ENCODE data around the gene SLC66A2.

Gene SLC66A2

DNA sequence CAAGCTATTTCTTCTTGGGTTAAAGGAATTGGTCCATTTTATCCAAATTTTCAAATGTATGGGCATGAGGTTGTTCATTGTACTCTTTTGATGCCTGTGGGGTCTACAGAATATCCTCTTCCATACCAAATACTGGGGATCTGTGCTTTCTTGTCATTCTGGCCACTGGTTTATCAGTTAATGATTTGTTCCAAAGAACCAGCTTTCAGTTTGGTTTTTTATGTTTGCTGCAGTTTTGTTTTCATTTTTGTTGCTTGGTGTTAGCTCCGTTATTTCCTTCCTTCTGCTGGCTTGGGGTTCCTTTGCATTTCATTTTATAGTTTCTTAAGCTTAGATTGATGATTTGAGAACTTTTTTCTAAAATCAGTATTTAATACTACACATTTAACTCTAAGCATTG lies 45.5 kb downstream of the SLC66A2 start:
- Mint-ChIP-seq H3K27ac (peak overlapping the region; percentile 86), H3K4me3 (peak overlapping the region; percentile 47), H3K36me3 (ENCODE audit: low read depth) (peaks cover 42% of the 10 kb centered on the region), H3K9me3 (peaks cover 20% of the 10 kb centered on the region), H3K27me3 (ENCODE audit: low read depth) (no peaks in the 10 kb centered on the region), H3K4me1 (ENCODE audit: low read depth) (peaks cover 13% of the 10 kb centered on the region)
- DNase-seq (ENCODE audit: low spot score), result no peak

DNA sequence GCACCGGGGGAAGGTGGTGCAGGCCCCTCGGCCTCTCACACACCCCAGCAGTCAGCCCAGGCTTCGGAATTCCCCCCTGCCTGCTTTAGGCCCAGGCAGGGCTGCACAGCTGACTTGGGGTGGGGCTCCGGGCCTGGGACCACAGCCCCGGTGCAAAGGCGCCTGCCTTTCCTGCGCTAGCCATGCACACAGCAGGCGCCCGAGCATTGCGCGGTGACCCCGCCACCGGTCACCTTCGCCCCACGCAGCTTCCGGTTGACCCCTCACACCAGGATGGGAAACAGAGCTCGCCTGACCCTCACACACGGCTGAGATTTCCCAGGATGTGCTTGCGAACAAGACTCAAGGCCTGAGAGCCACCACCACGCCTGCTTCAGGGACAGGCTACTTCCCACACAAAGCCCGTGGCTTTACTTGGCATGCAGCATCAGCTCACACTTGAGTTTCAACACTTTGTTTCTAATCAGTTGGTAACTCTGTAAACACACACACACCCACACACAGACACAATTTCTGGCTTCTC lies 46.0 kb downstream of the SLC66A2 start:
- Mint-ChIP-seq H3K27me3 (ENCODE audit: low read depth) (no peaks in the 10 kb centered on the region), H3K4me1 (ENCODE audit: low read depth) (peaks cover 10% of the 10 kb centered on the region), H3K4me3 (peak overlapping the region; percentile 47), H3K27ac (peak overlapping the region; percentile 86), H3K9me3 (peaks cover 19% of the 10 kb centered on the region), H3K36me3 (ENCODE audit: low read depth) (peaks cover 38% of the 10 kb centered on the region)
- peak; percentile 60 for DNase-seq (ENCODE audit: low spot score)

DNA sequence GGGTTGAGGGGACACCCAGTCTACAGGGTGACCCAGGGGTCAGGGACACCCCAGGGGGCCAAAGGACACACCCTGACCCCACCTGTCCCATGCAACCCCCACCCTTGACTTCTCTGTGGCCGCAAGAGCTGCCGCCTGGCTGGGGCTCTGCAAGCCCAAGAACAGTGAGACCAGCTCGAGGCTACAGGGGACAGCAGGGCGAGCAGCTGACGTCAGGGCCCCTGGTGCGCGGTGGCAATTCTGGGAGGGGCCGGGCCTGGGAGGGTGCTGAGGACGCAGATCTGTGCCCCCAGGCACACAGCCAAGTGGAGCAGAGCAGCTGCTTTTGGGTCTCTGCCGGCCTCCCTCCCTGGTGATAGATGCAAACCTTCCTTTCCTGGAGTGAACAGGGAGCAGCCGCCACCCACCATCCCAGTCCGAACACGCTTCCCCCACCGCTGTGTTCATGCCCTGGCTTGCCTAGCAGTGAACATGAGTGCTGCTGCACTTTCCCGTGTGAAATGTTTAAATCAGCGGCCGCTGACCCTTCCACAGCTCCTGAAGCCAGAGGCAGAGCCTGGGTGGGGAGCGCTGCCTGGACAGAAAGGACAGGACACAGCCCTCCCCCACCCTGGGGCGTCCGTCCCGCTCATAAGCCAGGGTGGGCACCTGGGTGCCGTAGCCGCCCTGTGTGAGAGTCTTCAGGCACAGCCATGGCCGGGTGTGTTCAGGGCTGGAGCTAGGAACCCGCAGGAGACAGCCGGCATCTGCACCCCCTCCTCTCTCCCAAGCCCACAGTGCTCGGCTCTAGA lies 46.9 kb downstream of the SLC66A2 start:
- peaks cover 38% of the 10 kb centered on the region for H3K36me3 Mint-ChIP-seq (ENCODE audit: low read depth)
- peaks cover 23% of the 10 kb centered on the region for H3K9me3 Mint-ChIP-seq
- no peaks in the 10 kb centered on the region for H3K27me3 Mint-ChIP-seq (ENCODE audit: low read depth)
- peaks cover 9% of the 10 kb centered on the region for H3K4me1 Mint-ChIP-seq (ENCODE audit: low read depth)
- H3K27ac Mint-ChIP-seq, result no peak overlapping the region
- no peak overlapping the region for H3K4me3 Mint-ChIP-seq
- DNase-seq (ENCODE audit: low spot score), result no peak

- Mint-ChIP-seq H3K36me3 (ENCODE audit: low read depth) (peaks cover 32% of the 10 kb centered on the region), H3K4me1 (ENCODE audit: low read depth) (peaks cover 9% of the 10 kb centered on the region), H3K9me3 (peaks cover 19% of the 10 kb centered on the region), H3K4me3 (no peak overlapping the region), H3K27me3 (ENCODE audit: low read depth) (no peaks in the 10 kb centered on the region), H3K27ac (no peak overlapping the region)
- DNase-seq (ENCODE audit: low spot score), result no peak
Observed at GRCh38 chr18:79903787-79904356, 47.6 kb downstream of the SLC66A2 start.

DNA sequence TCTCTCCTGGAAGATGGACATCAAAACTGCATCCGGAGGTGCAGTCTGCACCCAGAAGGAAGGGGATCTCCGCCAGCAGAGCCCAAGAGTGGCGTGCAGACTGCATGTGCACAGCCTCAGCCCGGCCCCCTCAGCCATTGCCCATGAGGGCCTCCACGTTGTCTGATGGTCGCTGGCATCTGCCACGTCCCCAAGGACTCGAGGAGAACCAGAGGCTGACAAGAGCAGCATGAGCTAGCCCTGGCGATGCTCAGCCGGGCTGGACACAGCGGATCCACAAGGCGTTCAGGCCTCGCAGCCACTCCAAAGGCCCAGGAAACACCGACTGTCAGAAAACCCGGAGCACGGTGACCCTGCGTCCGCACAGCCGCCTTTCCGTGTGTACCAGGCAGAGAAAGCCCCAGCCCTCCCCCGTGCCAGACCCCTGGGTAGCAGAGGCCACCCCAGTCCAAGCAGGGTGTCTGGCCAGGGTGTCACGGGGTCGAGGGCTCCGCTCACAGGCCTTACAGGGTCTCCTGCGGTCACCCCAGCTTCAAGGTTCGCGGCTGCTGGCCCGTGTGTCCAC lies 48.3 kb downstream of the SLC66A2 start:
- no peak overlapping the region for H3K4me3 Mint-ChIP-seq
- no peak for DNase-seq (ENCODE audit: low spot score)
- peaks cover 9% of the 10 kb centered on the region for H3K4me1 Mint-ChIP-seq (ENCODE audit: low read depth)
- peaks cover 26% of the 10 kb centered on the region for H3K36me3 Mint-ChIP-seq (ENCODE audit: low read depth)
- no peak overlapping the region for H3K27ac Mint-ChIP-seq
- H3K9me3 Mint-ChIP-seq, result peaks cover 12% of the 10 kb centered on the region
- no peaks in the 10 kb centered on the region for H3K27me3 Mint-ChIP-seq (ENCODE audit: low read depth)

DNA sequence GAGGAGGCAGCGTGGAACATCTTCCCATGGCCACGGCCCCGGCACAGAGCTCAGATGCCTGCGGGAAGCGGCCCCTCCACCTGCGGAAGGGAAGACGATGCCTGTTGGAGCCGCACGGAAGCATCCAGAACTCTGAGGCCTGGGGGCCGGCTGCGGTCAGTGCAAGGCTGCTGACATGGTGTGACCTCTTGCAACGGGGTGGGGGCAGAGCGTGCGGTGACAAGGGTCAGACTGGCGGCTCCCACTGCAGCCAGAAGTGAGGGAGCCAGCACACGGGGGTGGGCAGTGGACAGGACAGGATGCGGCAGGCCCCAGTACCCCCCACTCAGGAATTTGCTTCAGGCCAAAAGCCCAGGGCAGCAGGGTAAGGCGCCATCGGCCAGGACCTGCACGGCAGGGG lies 48.8 kb downstream of the SLC66A2 start:
- Mint-ChIP-seq H3K27me3 (ENCODE audit: low read depth) (no peaks in the 10 kb centered on the region), H3K4me1 (ENCODE audit: low read depth) (peaks cover 9% of the 10 kb centered on the region)

DNA sequence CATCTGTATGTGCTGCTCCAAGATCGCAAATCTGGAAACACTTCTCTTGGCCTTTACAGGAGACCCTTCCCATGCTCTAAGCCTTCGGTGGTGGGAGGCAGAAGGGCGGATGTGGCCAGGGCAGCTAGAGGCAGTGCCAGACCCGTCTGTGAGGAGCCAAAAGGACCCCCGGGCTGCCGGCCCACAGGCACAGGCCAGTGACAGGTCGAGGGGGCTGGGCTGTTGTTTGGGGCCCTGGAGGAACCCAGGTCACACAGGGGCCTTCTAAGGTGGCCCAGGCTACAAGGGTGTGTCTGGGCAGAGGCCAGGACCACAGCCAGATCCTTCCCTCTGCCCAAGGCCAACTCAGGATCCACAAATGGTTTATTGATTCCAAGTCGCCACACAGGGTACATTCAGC lies 49.4 kb downstream of the SLC66A2 start:
- H3K27me3 Mint-ChIP-seq (ENCODE audit: low read depth), result no peaks in the 10 kb centered on the region
- H3K9me3 Mint-ChIP-seq, result peaks cover 17% of the 10 kb centered on the region
- H3K4me3 Mint-ChIP-seq, result no peak overlapping the region
- peaks cover 26% of the 10 kb centered on the region for H3K36me3 Mint-ChIP-seq (ENCODE audit: low read depth)
- no peak for DNase-seq (ENCODE audit: low spot score)
- no peak overlapping the region for H3K27ac Mint-ChIP-seq
- peaks cover 9% of the 10 kb centered on the region for H3K4me1 Mint-ChIP-seq (ENCODE audit: low read depth)

More for the DNA sequence above, 48.8 kb downstream of the SLC66A2 start:
- no peak overlapping the region for H3K4me3 Mint-ChIP-seq
- H3K9me3 Mint-ChIP-seq, result peaks cover 11% of the 10 kb centered on the region
- peaks cover 22% of the 10 kb centered on the region for H3K36me3 Mint-ChIP-seq (ENCODE audit: low read depth)
- DNase-seq (ENCODE audit: low spot score), result no peak
- H3K27ac Mint-ChIP-seq, result no peak overlapping the region

DNA sequence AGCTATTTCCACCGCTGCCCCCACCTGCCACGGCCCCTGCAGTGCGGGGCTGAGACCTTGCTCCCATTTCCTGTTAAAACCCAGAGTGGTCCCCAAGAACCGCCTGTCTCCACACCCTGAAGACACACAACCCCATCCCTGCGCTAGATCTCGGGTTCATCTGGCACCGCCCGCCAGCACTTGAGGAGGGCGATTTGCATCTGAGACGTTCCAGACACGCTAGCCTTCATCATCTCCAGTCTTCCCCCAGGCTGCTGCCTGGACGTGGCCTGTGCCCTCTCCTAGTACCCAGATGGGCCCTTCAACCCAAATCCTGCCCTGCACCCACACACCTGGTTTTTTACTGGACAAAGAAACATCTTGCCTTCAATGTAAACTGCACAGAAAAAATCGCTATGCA lies 49.8 kb downstream of the SLC66A2 start:
- peaks cover 9% of the 10 kb centered on the region for H3K4me1 Mint-ChIP-seq (ENCODE audit: low read depth)

DNA sequence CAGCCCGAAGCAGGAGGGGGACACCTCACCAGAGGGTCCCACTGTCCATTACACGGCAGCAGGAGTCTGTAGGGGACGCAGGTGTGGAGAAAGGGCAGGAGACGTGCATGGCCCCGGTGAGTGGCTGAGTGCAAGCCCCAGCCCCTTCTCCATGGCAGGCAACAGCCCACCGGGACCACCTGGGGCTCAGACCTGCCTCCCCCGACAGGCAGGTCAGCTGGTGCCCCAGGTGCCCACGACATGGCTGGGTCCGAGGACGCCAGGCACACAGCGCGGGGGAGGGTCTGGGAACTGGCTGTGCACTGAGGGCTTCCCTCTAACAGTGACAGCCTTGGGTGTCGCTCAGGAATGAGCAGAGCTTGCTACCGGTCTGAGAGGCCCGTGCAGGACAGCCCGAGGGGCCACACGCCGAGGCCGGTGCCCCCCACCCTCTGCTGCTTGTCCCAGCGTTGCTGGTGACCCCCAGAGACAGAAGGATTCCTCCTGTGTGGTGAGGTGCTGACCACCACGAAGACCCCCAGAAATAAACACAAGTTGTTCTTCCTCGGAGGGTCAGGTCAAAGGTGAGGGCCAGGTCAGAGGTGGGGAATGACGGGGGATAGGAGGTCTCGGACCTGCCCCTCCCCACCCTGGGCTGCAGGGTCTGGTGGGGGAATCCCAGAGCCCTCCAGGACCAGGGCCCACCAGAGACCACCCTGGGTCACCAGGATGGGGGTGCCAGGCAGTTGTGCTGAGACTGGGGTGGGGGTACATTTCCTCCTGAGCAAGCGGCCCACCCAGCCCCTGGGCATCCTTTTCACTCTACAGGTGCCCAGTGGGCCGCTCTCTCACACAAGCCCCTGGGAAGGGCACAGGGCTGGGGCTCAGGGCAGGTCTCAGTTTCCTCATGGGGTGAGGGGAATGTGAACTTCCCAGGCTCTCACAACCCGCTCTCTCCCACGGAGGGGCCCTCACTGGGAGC lies 50.6 kb downstream of the SLC66A2 start:
- Mint-ChIP-seq H3K36me3 (ENCODE audit: low read depth) (peaks cover 20% of the 10 kb centered on the region), H3K4me3 (no peak overlapping the region), H3K4me1 (ENCODE audit: low read depth) (peaks cover 4% of the 10 kb centered on the region), H3K27me3 (ENCODE audit: low read depth) (no peaks in the 10 kb centered on the region), H3K27ac (no peak overlapping the region), H3K9me3 (peaks cover 26% of the 10 kb centered on the region)
- no peak for DNase-seq (ENCODE audit: low spot score)

More for the DNA sequence above, 49.8 kb downstream of the SLC66A2 start:
- Mint-ChIP-seq H3K4me3 (no peak overlapping the region), H3K27me3 (ENCODE audit: low read depth) (no peaks in the 10 kb centered on the region), H3K9me3 (peaks cover 21% of the 10 kb centered on the region), H3K27ac (no peak overlapping the region), H3K36me3 (ENCODE audit: low read depth) (peaks cover 24% of the 10 kb centered on the region)
- no peak for DNase-seq (ENCODE audit: low spot score)

DNA sequence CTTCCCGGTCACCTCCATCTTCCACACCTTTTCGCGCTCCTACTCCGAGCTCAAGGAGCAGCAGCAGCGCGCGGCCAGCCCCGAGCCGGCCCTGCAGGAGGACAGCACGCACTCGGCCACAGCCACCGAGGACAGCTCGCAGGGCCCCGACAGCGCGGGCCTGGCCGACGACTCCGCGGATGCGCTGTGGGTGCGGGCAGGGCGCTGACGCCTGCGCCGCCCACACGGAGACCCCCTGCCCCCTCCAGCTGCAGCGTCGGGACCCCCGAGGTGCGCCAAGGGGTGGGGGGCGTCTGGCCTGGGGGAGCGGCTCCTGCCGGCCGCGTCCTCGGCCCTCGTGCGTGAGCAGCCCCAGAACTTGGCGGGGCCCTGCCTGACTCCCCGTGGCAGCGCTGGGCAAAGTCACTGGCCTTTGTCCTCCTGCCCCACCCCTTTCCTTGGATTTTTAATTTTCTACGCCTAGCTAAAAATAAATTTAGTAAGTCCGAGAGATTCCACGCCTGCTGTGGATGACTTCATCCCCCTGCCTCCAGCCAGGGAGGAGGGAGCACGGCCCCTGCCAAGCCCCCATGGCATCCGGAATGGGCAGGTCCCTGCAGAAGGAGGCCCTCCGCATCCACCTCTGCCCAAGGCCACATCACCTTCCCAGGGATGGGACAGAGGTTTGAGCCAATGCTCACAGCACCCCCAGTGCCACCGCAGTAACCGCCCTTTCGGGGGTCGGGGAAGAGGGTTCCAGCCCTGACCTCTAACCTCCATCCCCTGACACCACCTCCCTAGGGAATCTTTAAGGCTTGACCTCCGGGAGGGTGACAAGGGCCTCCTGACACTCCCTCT lies 51.6 kb downstream of the SLC66A2 start:
- Mint-ChIP-seq H3K4me1 (ENCODE audit: low read depth) (no peaks in the 10 kb centered on the region), H3K27me3 (ENCODE audit: low read depth) (no peaks in the 10 kb centered on the region), H3K27ac (no peak overlapping the region), H3K9me3 (peaks cover 36% of the 10 kb centered on the region), H3K4me3 (no peak overlapping the region), H3K36me3 (ENCODE audit: low read depth) (peaks cover 16% of the 10 kb centered on the region)
- DNase-seq (ENCODE audit: low spot score), result no peak

GRCh38 chr18:79898952-79899608 lies 52.4 kb downstream of the SLC66A2 start:
- H3K4me3 Mint-ChIP-seq, result no peak overlapping the region
- H3K4me1 Mint-ChIP-seq (ENCODE audit: low read depth), result no peaks in the 10 kb centered on the region
- peaks cover 16% of the 10 kb centered on the region for H3K36me3 Mint-ChIP-seq (ENCODE audit: low read depth)
- H3K27ac Mint-ChIP-seq, result no peak overlapping the region
- DNase-seq (ENCODE audit: low spot score), result no peak
- H3K27me3 Mint-ChIP-seq (ENCODE audit: low read depth), result no peaks in the 10 kb centered on the region
- peaks cover 41% of the 10 kb centered on the region for H3K9me3 Mint-ChIP-seq

DNA sequence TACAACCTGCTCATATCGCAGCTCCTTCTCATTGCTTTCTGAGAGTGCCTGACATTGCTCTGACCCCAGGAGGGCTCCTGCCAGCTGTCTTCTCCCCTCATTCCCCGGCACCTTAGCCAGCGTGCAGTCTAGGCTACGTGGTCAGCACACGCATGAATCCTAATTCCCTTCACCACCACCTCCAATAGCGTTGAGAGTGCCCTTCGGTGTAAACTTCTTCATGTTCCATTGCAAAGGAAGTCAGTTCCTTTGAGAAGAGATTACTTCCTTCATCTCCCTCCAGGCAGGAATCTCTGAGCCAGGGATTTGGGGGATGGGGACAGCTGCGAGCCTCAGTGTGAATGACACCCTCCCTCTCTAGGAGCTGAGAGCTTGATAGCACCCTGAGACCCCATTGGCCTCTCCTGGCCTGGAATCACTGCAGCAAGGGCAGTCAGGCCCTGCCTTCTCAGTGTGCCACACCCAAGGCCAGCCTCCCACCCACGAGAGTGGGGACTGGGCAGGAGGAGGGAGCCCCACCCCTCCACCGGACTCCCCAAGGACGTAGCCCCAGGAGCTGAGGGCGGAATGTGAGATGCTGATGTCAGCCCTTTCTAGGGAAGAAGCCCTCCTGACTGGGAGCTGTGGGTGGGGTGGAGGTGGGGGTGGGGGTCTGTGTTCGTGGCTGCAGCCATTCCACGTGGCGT lies 53.4 kb downstream of the SLC66A2 start:
- Mint-ChIP-seq H3K9me3 (peaks cover 51% of the 10 kb centered on the region), H3K27me3 (ENCODE audit: low read depth) (no peaks in the 10 kb centered on the region), H3K27ac (no peak overlapping the region), H3K36me3 (ENCODE audit: low read depth) (peaks cover 16% of the 10 kb centered on the region), H3K4me1 (ENCODE audit: low read depth) (no peaks in the 10 kb centered on the region), H3K4me3 (no peak overlapping the region)
- no peak for DNase-seq (ENCODE audit: low spot score)

All from T-helper 2 cell treated with Interferon-gamma antibody and Interleukin-4, amounts not matched to agents 5 μg/mL and 100 μg/mL, for 36 hours (primary cell).